ENCODE results near the gene SSTR1. TPM values are rescaled to one million over a fixed set of nuclear protein-coding genes. Genes with fewer than 3 reads are reported as not detected.

Gene SSTR1, protein sequence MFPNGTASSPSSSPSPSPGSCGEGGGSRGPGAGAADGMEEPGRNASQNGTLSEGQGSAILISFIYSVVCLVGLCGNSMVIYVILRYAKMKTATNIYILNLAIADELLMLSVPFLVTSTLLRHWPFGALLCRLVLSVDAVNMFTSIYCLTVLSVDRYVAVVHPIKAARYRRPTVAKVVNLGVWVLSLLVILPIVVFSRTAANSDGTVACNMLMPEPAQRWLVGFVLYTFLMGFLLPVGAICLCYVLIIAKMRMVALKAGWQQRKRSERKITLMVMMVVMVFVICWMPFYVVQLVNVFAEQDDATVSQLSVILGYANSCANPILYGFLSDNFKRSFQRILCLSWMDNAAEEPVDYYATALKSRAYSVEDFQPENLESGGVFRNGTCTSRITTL
- 10 to 100 TPM in 1 of 8 experiments, 1 to 10 TPM in 1, under 1 TPM in 6; 0.05 to 12.7 (median 0.42) TPM for total RNA-seq

- 0 to 13% (median 1%) methylated on average over 2 to 29 of the region's 49 CpGs; no CpG with 5 or more reads in 1 of the 10 experiments for WGBS, 10 experiments
- ATAC-seq (replicated peaks in 6 of 8) = peak in 5 of 8 experiments; percentile 14 to 47 (median 44)
- no peak within 1 kb of the TSS for H3K27ac ChIP-seq
- H3K4me1 ChIP-seq (replicated peaks in 1 of 2) = peaks cover 6% of the 10 kb centered on the region in 2 donors
- in situ Hi-C loops (cut with MboI; ENCODE audit: low pct_unique_long_range_greater_than_20kb in 2 of 9, low sequenced_read_pairs in 9 of 9, unreplicated experiment in 9 of 9) = no loop called here
- peak within 1 kb of the TSS; percentile 31 to 40 (median 35) for H3K4me3 ChIP-seq
These were observed at the start of gene SSTR1 for GRCh38 chr14:38207736-38208617. Gene SSTR1, plus strand, starts transcription at chr14:38207904. Its CDS starts 1,486 bp downstream, at chr14:38209390.

GRCh38 chr14:38158468-38158867 lies 49.2 kb upstream of the SSTR1 start:
- Histone ChIP-seq H3K4me1 (replicated peaks in 1 of 2) (no peaks in the 10 kb centered on the region), H3K4me3 (no peak overlapping the region), H3K27ac (no peak overlapping the region)
- ATAC-seq (replicated peaks in 6 of 8) = no peak
- in situ Hi-C loops (cut with MboI; ENCODE audit: low pct_unique_long_range_greater_than_20kb in 2 of 9, low sequenced_read_pairs in 9 of 9, unreplicated experiment in 9 of 9) = no loop called here

DNA sequence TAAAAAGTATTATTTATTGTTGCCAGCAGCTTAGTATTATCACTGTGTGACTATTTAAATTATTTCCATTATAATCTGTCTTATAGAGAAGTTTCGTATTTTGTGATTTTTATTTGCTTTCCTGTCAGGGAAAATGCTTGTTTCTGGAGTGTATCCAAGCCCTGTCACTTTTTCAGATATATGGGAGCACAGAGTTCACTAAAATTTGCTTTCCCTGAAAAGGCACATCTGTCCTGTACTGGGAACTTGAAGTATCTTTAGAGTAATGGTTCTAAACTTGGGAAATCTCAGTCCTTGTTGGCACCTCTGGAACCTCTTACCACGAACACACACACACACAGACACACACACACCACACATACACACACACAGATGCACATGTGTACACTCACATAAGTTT lies 39.3 kb upstream of the SSTR1 start:
- Histone ChIP-seq H3K4me3 (no peak overlapping the region), H3K4me1 (replicated peaks in 1 of 2) (no peaks in the 10 kb centered on the region), H3K27ac (no peak overlapping the region)
- WGBS, 10 experiments = 0 to 100% (median 43%) methylated on average over 1 to 2 of the region's 2 CpGs; no CpG with 5 or more reads in 2 of the 10 experiments
- no peak for ATAC-seq (replicated peaks in 6 of 8)
- in situ Hi-C loops (cut with MboI; ENCODE audit: low pct_unique_long_range_greater_than_20kb in 2 of 9, low sequenced_read_pairs in 9 of 9, unreplicated experiment in 9 of 9) = no loop called here

DNA sequence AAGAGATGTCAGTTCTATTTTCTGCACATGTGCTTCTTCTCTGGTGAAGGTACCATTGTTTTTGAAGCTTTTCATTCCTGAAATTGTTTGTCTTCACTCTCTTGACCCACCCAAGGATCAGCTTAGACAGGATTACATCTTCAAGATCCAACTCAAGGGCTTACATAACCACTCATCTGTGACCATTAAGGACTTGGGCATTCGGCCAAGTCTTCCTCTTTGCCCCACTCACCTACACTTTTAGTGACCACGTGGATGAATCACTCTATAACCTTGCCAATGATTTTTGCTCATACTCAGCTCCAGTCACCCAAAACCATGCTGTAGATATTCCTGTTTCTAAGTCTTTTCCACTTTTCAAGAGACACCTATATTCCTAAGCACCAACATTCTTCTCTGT lies 36.5 kb upstream of the SSTR1 start:
- Histone ChIP-seq H3K4me1 (replicated peaks in 1 of 2) (no peaks in the 10 kb centered on the region), H3K27ac (no peak overlapping the region), H3K4me3 (no peak overlapping the region)
- ATAC-seq (replicated peaks in 6 of 8) = no peak
- in situ Hi-C loops (cut with MboI; ENCODE audit: low pct_unique_long_range_greater_than_20kb in 2 of 9, low sequenced_read_pairs in 9 of 9, unreplicated experiment in 9 of 9) = no loop called here
- 0 to 83% (median 39%) methylated on average over 2 of the region's 2 CpGs; no CpG with 5 or more reads in 2 of the 10 experiments for WGBS, 10 experiments

DNA sequence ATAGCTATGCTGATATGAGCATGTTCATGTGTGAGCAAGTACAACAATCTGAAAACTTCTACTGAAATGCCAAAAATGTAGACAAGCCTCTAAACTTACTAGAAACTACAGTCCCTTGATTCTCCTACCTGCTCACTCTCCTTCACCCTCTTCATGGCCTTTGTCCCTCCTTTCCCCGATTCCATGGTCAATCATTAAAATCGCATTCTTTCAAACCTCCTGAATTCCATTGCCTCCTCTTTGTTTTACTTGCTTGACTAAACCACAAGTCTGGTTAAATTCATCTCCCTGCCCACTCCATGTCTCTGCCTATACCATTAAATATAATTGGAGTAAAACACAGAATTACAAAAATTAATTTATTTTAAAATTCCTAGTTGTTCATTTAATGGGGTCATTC lies 33.0 kb upstream of the SSTR1 start:
- WGBS, 10 experiments = 48 to 100% (median 87%) methylated on average over 1 to 2 of the region's 2 CpGs; no CpG with 5 or more reads in 2 of the 10 experiments
- in situ Hi-C loops (cut with MboI; ENCODE audit: low pct_unique_long_range_greater_than_20kb in 2 of 9, low sequenced_read_pairs in 9 of 9, unreplicated experiment in 9 of 9) = no loop called here
- Histone ChIP-seq H3K27ac (no peak overlapping the region), H3K4me3 (no peak overlapping the region), H3K4me1 (replicated peaks in 1 of 2) (no peaks in the 10 kb centered on the region)
- no peak for ATAC-seq (replicated peaks in 6 of 8)

- Histone ChIP-seq H3K4me3 (no peak overlapping the region), H3K4me1 (replicated peaks in 1 of 2) (no peaks in the 10 kb centered on the region), H3K27ac (no peak overlapping the region)
- WGBS, 10 experiments = 11 to 100% (median 83%) methylated on average over 1 to 2 of the region's 2 CpGs
- in situ Hi-C loops (cut with MboI; ENCODE audit: low pct_unique_long_range_greater_than_20kb in 2 of 9, low sequenced_read_pairs in 9 of 9, unreplicated experiment in 9 of 9) = no loop called here
- no peak for ATAC-seq (replicated peaks in 6 of 8)
These were observed 32.0 kb upstream of the SSTR1 start for GRCh38 chr14:38175658-38176057.

GRCh38 chr14:38176379-38176778 lies 31.3 kb upstream of the SSTR1 start:
- in situ Hi-C loops (cut with MboI; ENCODE audit: low pct_unique_long_range_greater_than_20kb in 2 of 9, low sequenced_read_pairs in 9 of 9, unreplicated experiment in 9 of 9) = no loop called here
- ATAC-seq (replicated peaks in 6 of 8) = no peak
- Histone ChIP-seq H3K4me1 (replicated peaks in 1 of 2) (no peaks in the 10 kb centered on the region), H3K4me3 (no peak overlapping the region), H3K27ac (no peak overlapping the region)
- 0 to 100% (median 80%) methylated on average over 1 of the region's 1 CpG; no CpG with 5 or more reads in 3 of the 10 experiments for WGBS, 10 experiments

GRCh38 chr14:38184132-38184531 lies 23.6 kb upstream of the SSTR1 start:
- in situ Hi-C loops (cut with MboI; ENCODE audit: low pct_unique_long_range_greater_than_20kb in 2 of 9, low sequenced_read_pairs in 9 of 9, unreplicated experiment in 9 of 9) = no loop called here
- Histone ChIP-seq H3K4me1 (replicated peaks in 1 of 2) (no peaks in the 10 kb centered on the region), H3K27ac (no peak overlapping the region), H3K4me3 (no peak overlapping the region)
- ATAC-seq (replicated peaks in 6 of 8) = no peak

GRCh38 chr14:38185671-38186070 lies 22.0 kb upstream of the SSTR1 start:
- WGBS, 10 experiments = 44 to 100% (median 100%) methylated on average over 1 of the region's 1 CpG; no CpG with 5 or more reads in 4 of the 10 experiments
- in situ Hi-C loops (cut with MboI; ENCODE audit: low pct_unique_long_range_greater_than_20kb in 2 of 9, low sequenced_read_pairs in 9 of 9, unreplicated experiment in 9 of 9) = no loop called here
- Histone ChIP-seq H3K4me3 (no peak overlapping the region), H3K4me1 (replicated peaks in 1 of 2) (no peaks in the 10 kb centered on the region), H3K27ac (no peak overlapping the region)
- peak in 1 of 8 experiments; percentile 38 for ATAC-seq (replicated peaks in 6 of 8)

DNA sequence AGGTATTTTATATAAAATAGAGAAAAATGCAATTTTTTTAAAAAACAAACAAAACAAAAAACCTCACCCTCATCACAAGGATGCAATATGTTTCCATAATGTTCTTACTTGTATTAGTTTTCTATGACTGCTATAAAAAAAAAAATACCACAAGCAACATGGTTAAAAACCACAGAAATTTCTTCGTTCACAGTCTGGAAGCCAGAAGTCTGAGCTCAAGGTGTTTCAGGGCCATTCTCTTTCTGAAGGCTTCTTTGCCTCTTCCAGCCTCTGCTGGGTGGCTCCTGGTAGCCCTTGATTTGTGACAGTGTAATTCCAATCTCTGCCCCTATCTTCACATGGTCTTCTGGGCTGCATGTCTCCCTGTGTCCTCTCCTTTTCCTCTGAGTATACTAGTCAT lies 21.5 kb upstream of the SSTR1 start:
- no peak overlapping the region for H3K27ac ChIP-seq
- H3K4me1 ChIP-seq (replicated peaks in 1 of 2) = no peaks in the 10 kb centered on the region
- 33 to 100% (median 67%) methylated on average over 1 of the region's 1 CpG; no CpG with 5 or more reads in 2 of the 10 experiments for WGBS, 10 experiments
- H3K4me3 ChIP-seq = no peak overlapping the region
- no peak for ATAC-seq (replicated peaks in 6 of 8)
- in situ Hi-C loops (cut with MboI; ENCODE audit: low pct_unique_long_range_greater_than_20kb in 2 of 9, low sequenced_read_pairs in 9 of 9, unreplicated experiment in 9 of 9) = no loop called here

DNA sequence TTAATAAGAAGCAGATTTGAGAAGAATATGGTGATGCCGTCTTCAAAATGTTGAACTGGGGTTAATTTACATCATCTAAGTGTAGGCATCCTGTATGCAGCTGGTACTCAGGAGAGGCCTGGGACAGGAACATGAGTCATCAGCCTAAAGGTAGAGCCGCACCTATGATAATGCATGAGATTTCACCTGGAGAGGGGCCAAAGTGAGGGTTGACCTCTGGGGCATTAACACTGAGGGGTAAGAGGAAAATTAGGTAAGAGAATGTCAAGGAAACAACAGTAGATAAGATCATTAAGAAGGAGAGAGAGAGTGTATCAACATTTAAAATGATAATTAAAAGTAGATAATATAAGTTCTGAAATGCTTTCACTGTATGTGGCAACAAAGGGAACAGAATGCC lies 20.2 kb upstream of the SSTR1 start:
- no peak for ATAC-seq (replicated peaks in 6 of 8)
- Histone ChIP-seq H3K27ac (no peak overlapping the region), H3K4me1 (replicated peaks in 1 of 2) (no peaks in the 10 kb centered on the region), H3K4me3 (no peak overlapping the region)
- in situ Hi-C loops (cut with MboI; ENCODE audit: low pct_unique_long_range_greater_than_20kb in 2 of 9, low sequenced_read_pairs in 9 of 9, unreplicated experiment in 9 of 9) = no loop called here
- WGBS, 10 experiments = 51 to 100% (median 86%) methylated on average over 1 to 2 of the region's 2 CpGs; no CpG with 5 or more reads in 1 of the 10 experiments

GRCh38 chr14:38189930-38190726 lies 17.6 kb upstream of the SSTR1 start:
- WGBS, 10 experiments = 53 to 60% (median 59%) methylated on average over 1 to 3 of the region's 4 CpGs; no CpG with 5 or more reads in 6 of the 10 experiments
- no peak for ATAC-seq (replicated peaks in 6 of 8)
- in situ Hi-C loops (cut with MboI; ENCODE audit: low pct_unique_long_range_greater_than_20kb in 2 of 9, low sequenced_read_pairs in 9 of 9, unreplicated experiment in 9 of 9) = no loop called here
- Histone ChIP-seq H3K27ac (no peak overlapping the region), H3K4me1 (replicated peaks in 1 of 2) (no peaks in the 10 kb centered on the region), H3K4me3 (no peak overlapping the region)
